ENCODE data around the gene CCDC88C.
"Not testable (repeated sequence)": the region's sequence is repeated elsewhere in the genome, so short reads cannot be mapped to it uniquely, and the experiment has no call there.

CCDC88C gene

GRCh38 chr14:91241863-91242262, 175.8 kb downstream of the CCDC88C start:
- DNase-seq = no peak

DNA sequence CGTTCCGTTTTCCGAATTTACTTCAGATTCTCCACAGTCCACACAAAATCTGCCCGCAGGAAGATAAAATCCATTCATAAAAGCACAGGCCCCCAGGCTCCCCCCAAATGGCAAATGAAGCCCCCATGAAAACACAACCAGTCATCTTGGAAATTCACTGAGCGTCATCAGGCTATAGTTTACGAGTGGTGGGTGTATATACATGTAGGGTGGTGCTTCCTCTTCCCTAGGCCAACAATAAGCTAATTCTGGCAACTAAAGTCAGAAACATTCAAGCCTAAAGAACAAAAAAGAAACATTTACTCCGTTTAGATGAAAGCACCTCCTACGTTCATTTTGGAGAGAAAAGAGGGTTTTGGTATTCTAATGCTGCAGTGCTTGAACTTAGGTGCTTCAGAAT, 179.0 kb downstream of the CCDC88C start:
- no peak for DNase-seq

GRCh38 chr14:91238085-91238484, 179.5 kb downstream of the CCDC88C start:
- no peak for DNase-seq

DNA sequence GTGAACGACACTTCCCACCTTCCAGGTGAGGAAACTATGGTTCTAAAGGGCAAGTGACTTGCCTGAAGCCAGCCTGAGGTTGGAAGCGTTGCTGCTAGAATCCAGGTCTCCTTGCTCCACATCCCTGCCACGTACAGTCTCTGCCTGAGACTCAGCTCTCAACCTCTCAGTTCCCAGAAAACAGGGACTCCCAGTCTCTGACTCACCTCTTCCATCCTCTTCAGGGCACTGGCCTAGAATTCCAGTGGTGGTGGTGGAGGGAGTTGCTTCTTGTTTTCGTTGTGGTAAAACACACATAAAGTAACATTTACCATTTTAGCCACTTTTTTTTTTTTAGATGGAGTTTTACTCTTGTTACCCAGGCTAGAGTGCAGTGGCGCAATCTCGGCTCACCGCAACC, 180.4 kb downstream of the CCDC88C start:
- DNase-seq = no peak

- DNase-seq = no peak
Observed at GRCh38 chr14:91235841-91236240, 181.8 kb downstream of the CCDC88C start.

GRCh38 chr14:91234791-91235114, 182.9 kb downstream of the CCDC88C start:
- DNase-seq = no peak

DNA sequence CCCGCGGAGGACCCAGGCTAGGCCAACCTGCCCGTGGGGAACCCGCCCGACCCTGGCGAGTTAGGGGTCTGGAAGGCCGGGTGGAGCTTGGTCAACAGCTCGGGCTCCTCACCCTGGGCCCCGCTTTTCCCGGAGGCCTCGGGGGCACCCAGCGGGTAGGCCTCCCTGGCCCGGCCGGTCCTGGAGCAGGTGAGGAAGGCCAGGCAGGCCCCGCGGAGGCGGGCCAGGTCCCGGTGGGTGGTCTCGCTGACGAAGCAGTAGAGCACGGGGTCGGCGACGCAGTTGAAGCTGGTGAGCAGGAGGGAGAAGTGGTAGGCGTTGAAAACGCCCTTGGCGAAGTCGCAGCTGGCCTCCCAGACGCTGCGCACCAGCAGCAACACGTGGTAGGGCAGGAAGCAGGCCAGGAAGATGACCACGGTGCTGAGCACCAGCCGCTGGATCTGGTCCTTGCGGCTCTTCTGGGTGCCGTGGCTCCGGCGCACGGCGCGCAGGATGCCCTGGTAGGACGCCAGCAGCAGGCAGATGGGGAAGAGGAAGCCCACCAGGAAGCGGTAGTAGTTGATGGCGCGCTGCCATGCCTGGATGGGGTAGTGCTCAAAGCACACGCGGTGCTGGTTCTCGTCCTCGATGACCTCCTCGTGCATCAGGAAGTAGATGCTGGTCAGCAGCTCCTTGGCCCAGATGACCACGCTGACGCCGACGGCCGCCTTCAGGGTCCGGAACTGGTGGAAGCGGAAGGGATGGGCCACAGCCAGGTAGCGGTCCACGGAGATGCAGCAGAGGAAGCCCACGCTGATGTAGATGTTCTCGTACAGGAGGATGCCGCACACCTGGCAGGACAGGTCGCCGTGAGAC, 183.5 kb downstream of the CCDC88C start:
- no peak for DNase-seq

GRCh38 chr14:91232603-91233002, 185.0 kb downstream of the CCDC88C start:
- no peak for DNase-seq

- DNase-seq = no peak
Observed at GRCh38 chr14:91232052-91232451, 185.6 kb downstream of the CCDC88C start.

- DNase-seq = no peak
Observed at GRCh38 chr14:91231446-91231845, 186.2 kb downstream of the CCDC88C start.

GRCh38 chr14:91230397-91231035, 187.1 kb downstream of the CCDC88C start:
- DNase-seq = no peak

DNA sequence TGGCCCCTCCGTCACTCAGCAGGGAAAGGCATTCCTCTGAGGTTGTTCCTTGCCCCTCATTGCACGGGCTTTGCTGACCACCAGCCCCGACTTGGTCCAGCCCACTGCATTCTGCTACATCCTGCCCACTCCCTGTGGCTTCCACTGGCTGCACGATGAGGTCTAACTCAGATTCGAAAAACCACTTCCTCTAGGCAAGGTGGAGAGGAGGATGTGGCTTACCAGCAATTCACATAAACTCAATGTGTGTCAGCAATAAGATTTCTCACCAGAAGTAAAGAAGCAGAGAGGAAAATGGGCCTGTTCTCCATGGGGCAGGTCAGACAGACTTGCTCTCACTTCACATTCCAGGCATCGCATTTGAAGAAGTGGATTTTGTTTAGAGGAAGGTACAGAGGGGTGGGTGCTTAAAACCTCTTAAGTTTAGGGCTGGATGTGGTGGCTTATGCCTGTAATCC, 187.8 kb downstream of the CCDC88C start:
- no peak for DNase-seq

DNA sequence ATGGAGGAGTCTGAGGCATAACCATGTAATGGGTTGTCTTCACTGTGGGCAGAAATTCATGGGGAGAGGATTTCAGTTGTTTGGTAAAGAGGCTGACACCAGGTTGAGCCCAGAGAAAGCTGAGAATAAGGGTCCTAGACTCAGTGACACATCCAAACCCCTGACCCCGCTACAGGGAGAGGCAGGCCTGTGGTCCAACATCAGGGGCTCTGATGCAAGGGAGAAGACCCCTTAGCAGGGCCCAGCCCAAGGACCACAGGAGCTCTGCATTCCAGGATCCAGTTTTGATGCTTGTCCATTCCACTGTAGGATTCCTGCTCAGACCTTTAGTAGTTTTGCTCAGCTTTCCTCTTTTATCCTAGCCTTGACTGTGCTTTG, 188.6 kb downstream of the CCDC88C start:
- DNase-seq = no peak

- DNase-seq = no peak
Observed at GRCh38 chr14:91228112-91229004, 189.3 kb downstream of the CCDC88C start.

DNA sequence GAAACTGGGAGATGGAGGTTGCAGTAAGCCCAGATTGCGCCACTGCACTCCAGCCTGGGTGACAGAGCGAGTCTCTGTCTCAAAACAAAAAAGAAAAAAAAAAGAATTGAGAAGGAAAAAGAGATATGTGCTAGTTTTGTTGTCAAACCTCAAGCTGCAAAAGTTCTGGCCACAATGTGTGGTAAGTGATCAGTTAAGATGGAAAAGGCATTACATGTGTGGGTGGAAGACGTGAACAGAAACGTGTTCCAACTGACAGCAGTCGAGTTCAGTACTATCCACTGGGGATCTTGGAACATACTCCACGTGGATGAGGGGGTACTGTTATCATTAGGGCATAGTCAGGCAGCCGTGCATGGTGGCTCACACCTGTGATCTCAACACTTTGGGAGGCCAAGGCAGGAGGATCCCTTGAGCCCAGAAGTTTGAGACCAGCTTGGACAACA, 190.4 kb downstream of the CCDC88C start:
- no peak for DNase-seq

- not testable (repeated sequence) for DNase-seq
Observed at GRCh38 chr14:91226360-91226759, 191.3 kb downstream of the CCDC88C start.

GRCh38 chr14:91225025-91225424, 192.6 kb downstream of the CCDC88C start:
- no peak for DNase-seq

- no peak for DNase-seq
Observed at GRCh38 chr14:91223028-91223783, 194.4 kb downstream of the CCDC88C start.

Measured in NCI-H1694 treated with DMSO at 0.1 percent for 48 hours (cell line).